ENCODE results near the gene ATP8B3. TPM values are rescaled to one million over a fixed set of nuclear protein-coding genes. Genes with fewer than 3 reads are reported as not detected.

Gene ATP8B3
- total RNA-seq, 4 donors from 2014 or later: 0.88 to 2.4 (median 1.9) TPM

DNA sequence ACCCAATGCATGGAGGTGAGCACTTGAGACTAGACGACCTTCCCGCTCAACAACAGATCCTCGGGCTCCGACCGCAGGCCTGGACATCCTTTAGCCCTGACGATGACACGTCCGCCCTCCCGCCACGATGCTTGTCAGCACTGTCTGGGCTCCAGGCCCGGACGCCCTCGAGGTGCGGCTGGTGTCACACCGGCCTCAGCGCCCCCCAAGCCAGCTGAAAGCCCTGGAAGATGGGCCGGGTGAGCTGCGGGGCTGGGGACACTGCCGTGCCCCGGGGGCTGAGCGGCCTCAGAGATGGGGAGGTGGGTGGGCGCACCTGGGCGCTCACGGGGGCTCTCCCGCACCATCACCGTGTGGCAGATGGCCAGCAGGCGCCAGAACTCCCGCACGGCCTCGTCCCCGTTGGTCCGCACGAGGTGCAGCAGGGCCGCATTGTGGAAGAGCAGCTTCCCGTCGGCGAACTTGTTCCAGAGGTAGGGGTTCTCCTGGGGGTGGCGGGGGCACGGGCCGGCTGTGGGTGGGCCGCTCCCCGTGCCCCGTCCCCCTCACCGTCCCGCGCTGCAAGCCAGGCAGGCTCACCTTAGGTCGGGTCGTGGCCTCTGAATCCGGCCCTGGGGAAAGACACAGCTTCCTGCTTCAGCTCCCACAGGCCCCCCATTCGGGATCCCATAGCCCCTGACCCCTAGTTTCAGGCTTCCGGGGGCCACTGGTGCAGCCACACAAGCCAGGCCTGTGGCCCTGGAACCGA, 15.5 kb downstream of the ATP8B3 start:
- ATAC-seq (ENCODE audit: low FRiP score) (no peak), DNase-seq (ENCODE audit: low spot score) (no peak)
- TF ChIP-seq, protein P1, sequence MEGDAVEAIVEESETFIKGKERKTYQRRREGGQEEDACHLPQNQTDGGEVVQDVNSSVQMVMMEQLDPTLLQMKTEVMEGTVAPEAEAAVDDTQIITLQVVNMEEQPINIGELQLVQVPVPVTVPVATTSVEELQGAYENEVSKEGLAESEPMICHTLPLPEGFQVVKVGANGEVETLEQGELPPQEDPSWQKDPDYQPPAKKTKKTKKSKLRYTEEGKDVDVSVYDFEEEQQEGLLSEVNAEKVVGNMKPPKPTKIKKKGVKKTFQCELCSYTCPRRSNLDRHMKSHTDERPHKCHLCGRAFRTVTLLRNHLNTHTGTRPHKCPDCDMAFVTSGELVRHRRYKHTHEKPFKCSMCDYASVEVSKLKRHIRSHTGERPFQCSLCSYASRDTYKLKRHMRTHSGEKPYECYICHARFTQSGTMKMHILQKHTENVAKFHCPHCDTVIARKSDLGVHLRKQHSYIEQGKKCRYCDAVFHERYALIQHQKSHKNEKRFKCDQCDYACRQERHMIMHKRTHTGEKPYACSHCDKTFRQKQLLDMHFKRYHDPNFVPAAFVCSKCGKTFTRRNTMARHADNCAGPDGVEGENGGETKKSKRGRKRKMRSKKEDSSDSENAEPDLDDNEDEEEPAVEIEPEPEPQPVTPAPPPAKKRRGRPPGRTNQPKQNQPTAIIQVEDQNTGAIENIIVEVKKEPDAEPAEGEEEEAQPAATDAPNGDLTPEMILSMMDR (IDR thresholded peaks at IDR 0.05): no peak

DNA sequence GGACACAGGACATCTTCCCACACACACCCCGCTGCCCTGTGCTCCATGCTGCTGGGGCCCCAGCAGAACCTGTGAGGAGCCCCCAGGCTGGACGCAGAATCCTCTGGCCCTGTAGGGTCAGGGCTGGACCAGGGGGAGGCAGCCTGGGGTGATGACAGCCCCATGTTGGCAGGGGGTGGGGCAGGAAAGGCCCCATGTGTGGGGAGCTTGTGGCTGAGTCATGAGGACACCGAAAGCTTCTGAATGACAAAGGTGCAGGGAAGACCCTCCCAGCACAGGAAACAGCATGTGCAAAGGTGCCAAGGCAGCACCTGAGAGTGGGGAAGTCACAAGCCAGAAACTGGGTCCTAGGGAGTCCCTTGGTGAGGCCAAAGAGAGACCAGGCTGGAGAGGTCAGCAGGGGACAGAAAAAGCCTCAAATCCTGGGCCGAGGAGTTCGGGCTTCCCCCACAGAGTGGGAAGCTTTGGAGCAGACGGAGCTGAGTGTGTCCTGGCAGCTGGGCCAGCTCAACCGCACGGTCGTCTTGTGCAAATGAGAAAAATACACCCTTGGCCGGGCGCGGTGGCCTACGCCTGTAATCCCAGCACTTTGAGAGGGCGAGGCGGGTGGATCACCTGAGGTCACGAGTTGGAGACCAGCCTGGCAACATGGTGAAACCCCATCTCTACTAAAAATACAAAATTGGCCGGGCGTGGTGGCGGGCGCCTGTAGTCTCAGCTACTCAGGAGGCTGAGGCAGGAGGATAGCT, 17.5 kb downstream of the ATP8B3 start:
- DNase-seq (ENCODE audit: low spot score): no peak
- ATAC-seq (ENCODE audit: low FRiP score): no peak
- TF ChIP-seq, protein P1 (IDR thresholded peaks at IDR 0.05): no peak

GRCh38 chr19:1791879-1792278, 20.2 kb downstream of the ATP8B3 start:
- no peak for ATAC-seq (ENCODE audit: low FRiP score)

GRCh38 chr19:1790054-1790792, 21.9 kb downstream of the ATP8B3 start:
- ATAC-seq (ENCODE audit: low FRiP score) (no peak), DNase-seq (ENCODE audit: low spot score) (no peak)
- TF ChIP-seq, protein P1 (IDR thresholded peaks at IDR 0.05): no peak

More at GRCh38 chr19:1791879-1792278, 20.2 kb downstream of the ATP8B3 start:
- TF ChIP-seq, protein P1 (IDR thresholded peaks at IDR 0.05): no peak
- DNase-seq (ENCODE audit: low spot score): no peak

- ATAC-seq (ENCODE audit: low FRiP score): no peak
- DNase-seq (ENCODE audit: low spot score): no peak
- TF ChIP-seq, protein P1 (IDR thresholded peaks at IDR 0.05): no peak
Observed at GRCh38 chr19:1789261-1790041, 22.6 kb downstream of the ATP8B3 start.

GRCh38 chr19:1787116-1787515, 25.0 kb downstream of the ATP8B3 start:
- ATAC-seq (ENCODE audit: low FRiP score) (no peak), DNase-seq (ENCODE audit: low spot score) (no peak)
- TF ChIP-seq, protein P1 (IDR thresholded peaks at IDR 0.05): no peak
